ENCODE results near the gene MAFF. TPM values are rescaled to one million over a fixed set of nuclear protein-coding genes. Genes with fewer than 3 reads are reported as not detected.

MAFF gene
- total and polyA plus RNA-seq, 9 of the 15 experiments (the other 6 are each of a cell fraction or from before 2014, with no cell fraction given): 0.51 to 8.0 (median 5.4) TPM

DNA sequence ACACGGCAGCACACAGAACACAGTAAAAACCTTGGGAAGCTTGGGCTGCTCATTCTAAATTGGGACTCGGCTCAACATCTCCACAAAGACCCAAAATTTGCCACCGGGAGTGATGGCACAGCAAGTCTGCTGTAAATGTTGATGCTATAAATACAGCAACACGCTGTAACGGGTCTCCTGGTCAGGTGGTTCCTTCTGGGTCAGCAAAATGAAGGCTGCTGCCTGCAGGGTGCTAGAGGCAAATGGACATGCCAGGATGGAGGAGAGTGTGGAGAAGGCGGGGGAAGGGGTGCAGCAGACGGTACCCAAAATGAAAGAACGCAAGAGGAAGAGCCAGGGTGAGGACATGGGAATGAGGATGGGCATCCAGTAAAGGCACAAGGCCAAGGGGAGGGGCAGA, 30.4 kb downstream of the MAFF start:
- POLR2A ChIA-PET: no interaction called here
- in situ Hi-C loops (cut with MboI): no loop called here
- FAIRE-seq: no peak

More for the DNA sequence above, 30.4 kb downstream of the MAFF start:
- H3K4me1 ChIP-seq (replicated peaks in 1 of 2; ENCODE audit: control insufficient read depth in 2 of 2, insufficient read depth in 2 of 2, low read length in 2 of 2): no peaks in the 10 kb centered on the region; a peak in 2 of 5 replicates
- intact Hi-C loops (cut with micrococcal nuclease): no loop called here
- CTCF ChIA-PET (ENCODE audit: low intra/inter-chr PET ratio): no interaction called here
- no peaks in the 10 kb centered on the region for H3K9me3 ChIP-seq (replicated peaks; ENCODE audit: control insufficient read depth, insufficient read depth, low read depth, low read length)
- TF ChIP-seq E2F3 (CRISPR knock-in tag; IDR thresholded peaks at IDR 0.05): no peak
- no peak for TF ChIP-seq ZNF140 (CRISPR knock-in tag; IDR thresholded peaks at IDR 0.05)
- TF ChIP-seq, protein P1, sequence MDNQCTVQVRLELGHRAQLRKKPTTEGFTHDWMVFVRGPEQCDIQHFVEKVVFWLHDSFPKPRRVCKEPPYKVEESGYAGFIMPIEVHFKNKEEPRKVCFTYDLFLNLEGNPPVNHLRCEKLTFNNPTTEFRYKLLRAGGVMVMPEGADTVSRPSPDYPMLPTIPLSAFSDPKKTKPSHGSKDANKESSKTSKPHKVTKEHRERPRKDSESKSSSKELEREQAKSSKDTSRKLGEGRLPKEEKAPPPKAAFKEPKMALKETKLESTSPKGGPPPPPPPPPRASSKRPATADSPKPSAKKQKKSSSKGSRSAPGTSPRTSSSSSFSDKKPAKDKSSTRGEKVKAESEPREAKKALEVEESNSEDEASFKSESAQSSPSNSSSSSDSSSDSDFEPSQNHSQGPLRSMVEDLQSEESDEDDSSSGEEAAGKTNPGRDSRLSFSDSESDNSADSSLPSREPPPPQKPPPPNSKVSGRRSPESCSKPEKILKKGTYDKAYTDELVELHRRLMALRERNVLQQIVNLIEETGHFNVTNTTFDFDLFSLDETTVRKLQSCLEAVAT (IDR thresholded peaks at IDR 0.05): no peak
- TF ChIP-seq, protein P2, sequence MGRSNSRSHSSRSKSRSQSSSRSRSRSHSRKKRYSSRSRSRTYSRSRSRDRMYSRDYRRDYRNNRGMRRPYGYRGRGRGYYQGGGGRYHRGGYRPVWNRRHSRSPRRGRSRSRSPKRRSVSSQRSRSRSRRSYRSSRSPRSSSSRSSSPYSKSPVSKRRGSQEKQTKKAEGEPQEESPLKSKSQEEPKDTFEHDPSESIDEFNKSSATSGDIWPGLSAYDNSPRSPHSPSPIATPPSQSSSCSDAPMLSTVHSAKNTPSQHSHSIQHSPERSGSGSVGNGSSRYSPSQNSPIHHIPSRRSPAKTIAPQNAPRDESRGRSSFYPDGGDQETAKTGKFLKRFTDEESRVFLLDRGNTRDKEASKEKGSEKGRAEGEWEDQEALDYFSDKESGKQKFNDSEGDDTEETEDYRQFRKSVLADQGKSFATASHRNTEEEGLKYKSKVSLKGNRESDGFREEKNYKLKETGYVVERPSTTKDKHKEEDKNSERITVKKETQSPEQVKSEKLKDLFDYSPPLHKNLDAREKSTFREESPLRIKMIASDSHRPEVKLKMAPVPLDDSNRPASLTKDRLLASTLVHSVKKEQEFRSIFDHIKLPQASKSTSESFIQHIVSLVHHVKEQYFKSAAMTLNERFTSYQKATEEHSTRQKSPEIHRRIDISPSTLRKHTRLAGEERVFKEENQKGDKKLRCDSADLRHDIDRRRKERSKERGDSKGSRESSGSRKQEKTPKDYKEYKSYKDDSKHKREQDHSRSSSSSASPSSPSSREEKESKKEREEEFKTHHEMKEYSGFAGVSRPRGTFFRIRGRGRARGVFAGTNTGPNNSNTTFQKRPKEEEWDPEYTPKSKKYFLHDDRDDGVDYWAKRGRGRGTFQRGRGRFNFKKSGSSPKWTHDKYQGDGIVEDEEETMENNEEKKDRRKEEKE (IDR thresholded peaks at IDR 0.05; ENCODE audit: borderline replicate concordance in 1 of 2, control insufficient read depth in 1 of 2, low read depth in 2 of 2, low read length in 1 of 2): no peak
- no peak for TF ChIP-seq MAFK (IDR thresholded peaks at IDR 0.05; ENCODE audit: low read length)
- no peak for TF ChIP-seq RUNX1 (IDR thresholded peaks at IDR 0.05; ENCODE audit: low read depth)
- TF ChIP-seq, protein P3, sequence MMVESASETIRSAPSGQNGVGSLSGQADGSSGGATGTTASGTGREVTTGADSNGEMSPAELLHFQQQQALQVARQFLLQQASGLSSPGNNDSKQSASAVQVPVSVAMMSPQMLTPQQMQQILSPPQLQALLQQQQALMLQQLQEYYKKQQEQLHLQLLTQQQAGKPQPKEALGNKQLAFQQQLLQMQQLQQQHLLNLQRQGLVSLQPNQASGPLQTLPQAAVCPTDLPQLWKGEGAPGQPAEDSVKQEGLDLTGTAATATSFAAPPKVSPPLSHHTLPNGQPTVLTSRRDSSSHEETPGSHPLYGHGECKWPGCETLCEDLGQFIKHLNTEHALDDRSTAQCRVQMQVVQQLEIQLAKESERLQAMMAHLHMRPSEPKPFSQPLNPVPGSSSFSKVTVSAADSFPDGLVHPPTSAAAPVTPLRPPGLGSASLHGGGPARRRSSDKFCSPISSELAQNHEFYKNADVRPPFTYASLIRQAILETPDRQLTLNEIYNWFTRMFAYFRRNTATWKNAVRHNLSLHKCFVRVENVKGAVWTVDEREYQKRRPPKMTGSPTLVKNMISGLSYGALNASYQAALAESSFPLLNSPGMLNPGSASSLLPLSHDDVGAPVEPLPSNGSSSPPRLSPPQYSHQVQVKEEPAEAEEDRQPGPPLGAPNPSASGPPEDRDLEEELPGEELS (CRISPR knock-in tag; IDR thresholded peaks at IDR 0.05; ENCODE audit: borderline replicate concordance): no peak
- TF ChIP-seq, protein P4, sequence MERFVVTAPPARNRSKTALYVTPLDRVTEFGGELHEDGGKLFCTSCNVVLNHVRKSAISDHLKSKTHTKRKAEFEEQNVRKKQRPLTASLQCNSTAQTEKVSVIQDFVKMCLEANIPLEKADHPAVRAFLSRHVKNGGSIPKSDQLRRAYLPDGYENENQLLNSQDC (CRISPR knock-in tag; IDR thresholded peaks at IDR 0.05): no peak
- TF ChIP-seq TEAD4 (IDR thresholded peaks at IDR 0.05; ENCODE audit: low read length): no peak
- no peak for TF ChIP-seq TEAD4 (CRISPR knock-in tag; IDR thresholded peaks at IDR 0.05; ENCODE audit: borderline replicate concordance)
- TF ChIP-seq SMARCA5 (IDR thresholded peaks at IDR 0.05): no peak
- TF ChIP-seq, protein P5, sequence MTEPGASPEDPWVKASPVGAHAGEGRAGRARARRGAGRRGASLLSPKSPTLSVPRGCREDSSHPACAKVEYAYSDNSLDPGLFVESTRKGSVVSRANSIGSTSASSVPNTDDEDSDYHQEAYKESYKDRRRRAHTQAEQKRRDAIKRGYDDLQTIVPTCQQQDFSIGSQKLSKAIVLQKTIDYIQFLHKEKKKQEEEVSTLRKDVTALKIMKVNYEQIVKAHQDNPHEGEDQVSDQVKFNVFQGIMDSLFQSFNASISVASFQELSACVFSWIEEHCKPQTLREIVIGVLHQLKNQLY (CRISPR knock-in tag; conservative IDR thresholded peaks at IDR 0.05): no peak
- no peak for TF ChIP-seq BDP1 (IDR thresholded peaks at IDR 0.05; ENCODE audit: insufficient read depth, insufficient read length)
- no peaks in the 10 kb centered on the region for H3K79me2 ChIP-seq (ENCODE audit: control insufficient read depth, insufficient read depth, low read length)
- H3K4me2 ChIP-seq (ENCODE audit: insufficient read depth, low read length): no peak overlapping the region
- DNase-seq (ENCODE audit: extremely low read depth in 1 of 4, low spot score in 3 of 4): no peak
- H3K27ac ChIP-seq (ENCODE audit: extremely low read depth, low read depth, low read length): no peak overlapping the region
- H2AFZ ChIP-seq (ENCODE audit: low read depth, low read length): no peak overlapping the region
- H3K9me1 ChIP-seq (ENCODE audit: control insufficient read depth, insufficient read depth, low read length): no peaks in the 10 kb centered on the region
- H3K27me3 ChIP-seq (ENCODE audit: control insufficient read depth in 2 of 2, insufficient read depth in 2 of 2, low read length in 2 of 2): no peaks in the 10 kb centered on the region
- no TSS peak for BruUV-seq (replicated peaks)
- H3K4me3 ChIP-seq: no peak overlapping the region
- 74% methylated on average over 6 of the region's 8 CpGs for WGBS (ENCODE audit: insufficient coverage, low coverage, missing lambda C conversion rate)
- ATAC-seq: no peak
- H3K36me3 ChIP-seq (ENCODE audit: control insufficient read depth, insufficient read depth, low read length): peaks cover 38% of the 10 kb centered on the region; the same call in 2 of the 3 replicates
- H4K20me1 ChIP-seq (replicated peaks; ENCODE audit: control insufficient read depth, insufficient read depth, low read length): no peaks in the 10 kb centered on the region
- no peak overlapping the region; a peak in 1 of 4 replicates for H3K9ac ChIP-seq (ENCODE audit: insufficient read depth in 1 of 2, low read depth in 2 of 2, low read length in 2 of 2)
